Measurements from ENCODE around the gene LAMC2.
A peak's percentile ranks its signal among the peaks of the same experiment; 100 is the strongest.
"Not testable (repeated sequence)": the region's sequence is repeated elsewhere in the genome, so short reads cannot be mapped to it uniquely, and the experiment has no call there.

LAMC2 gene

DNA sequence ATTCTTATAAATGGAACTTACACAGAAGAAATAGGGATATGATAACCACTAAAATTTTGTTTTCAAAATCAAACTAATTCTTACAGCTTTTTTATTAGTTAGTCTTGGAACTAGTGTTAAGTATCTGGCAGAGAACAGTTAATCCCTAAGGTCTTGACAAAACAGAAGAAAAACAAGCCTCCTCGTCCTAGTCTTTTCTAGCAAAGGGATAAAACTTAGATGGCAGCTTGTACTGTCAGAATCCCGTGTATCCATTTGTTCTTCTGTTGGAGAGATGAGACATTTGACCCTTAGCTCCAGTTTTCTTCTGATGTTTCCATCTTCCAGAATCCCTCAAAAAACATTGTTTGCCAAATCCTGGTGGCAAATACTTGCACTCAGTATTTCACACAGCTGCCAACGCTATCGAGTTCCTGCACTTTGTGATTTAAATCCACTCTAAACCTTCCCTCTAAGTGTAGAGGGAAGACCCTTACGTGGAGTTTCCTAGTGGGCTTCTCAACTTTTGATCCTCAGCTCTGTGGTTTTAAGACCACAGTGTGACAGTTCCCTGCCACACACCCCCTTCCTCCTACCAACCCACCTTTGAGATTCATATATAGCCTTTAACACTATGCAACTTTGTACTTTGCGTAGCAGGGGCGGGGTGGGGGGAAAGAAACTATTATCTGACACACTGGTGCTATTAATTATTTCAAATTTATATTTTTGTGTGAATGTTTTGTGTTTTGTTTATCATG, 42.3 kb upstream of the LAMC2 start:
- no peak overlapping the region for H3K4me3 ChIP-seq (ENCODE audit: control insufficient read depth, low read depth, low read length)
- DNase-seq (ENCODE audit: low read depth): no peak
- TF ChIP-seq, protein P1, sequence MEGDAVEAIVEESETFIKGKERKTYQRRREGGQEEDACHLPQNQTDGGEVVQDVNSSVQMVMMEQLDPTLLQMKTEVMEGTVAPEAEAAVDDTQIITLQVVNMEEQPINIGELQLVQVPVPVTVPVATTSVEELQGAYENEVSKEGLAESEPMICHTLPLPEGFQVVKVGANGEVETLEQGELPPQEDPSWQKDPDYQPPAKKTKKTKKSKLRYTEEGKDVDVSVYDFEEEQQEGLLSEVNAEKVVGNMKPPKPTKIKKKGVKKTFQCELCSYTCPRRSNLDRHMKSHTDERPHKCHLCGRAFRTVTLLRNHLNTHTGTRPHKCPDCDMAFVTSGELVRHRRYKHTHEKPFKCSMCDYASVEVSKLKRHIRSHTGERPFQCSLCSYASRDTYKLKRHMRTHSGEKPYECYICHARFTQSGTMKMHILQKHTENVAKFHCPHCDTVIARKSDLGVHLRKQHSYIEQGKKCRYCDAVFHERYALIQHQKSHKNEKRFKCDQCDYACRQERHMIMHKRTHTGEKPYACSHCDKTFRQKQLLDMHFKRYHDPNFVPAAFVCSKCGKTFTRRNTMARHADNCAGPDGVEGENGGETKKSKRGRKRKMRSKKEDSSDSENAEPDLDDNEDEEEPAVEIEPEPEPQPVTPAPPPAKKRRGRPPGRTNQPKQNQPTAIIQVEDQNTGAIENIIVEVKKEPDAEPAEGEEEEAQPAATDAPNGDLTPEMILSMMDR (conservative IDR thresholded peaks at IDR 0.05; ENCODE audit: control insufficient read depth, insufficient read depth, low read depth, low read length): no peak

DNA sequence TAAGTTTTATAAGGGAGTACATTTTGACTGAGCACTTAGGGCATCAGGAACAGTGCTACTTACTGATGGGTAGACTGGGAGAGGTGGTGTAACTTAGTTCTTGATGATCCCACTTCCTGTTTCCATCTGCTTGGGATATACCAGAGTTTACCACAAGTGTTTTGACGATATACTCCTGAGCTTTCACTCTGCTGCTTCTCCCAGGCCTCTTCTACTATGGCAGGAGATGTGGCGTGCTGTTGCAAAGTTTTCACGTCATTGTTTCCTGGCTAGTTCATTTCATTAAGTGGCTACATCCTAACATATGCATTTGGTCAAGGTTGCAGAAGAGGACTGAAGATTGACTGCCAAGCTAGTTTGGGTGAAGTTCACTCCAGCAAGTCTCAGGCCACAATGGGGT, 41.3 kb upstream of the LAMC2 start:
- DNase-seq (ENCODE audit: low read depth): no peak
- TF ChIP-seq, protein P1 (conservative IDR thresholded peaks at IDR 0.05; ENCODE audit: control insufficient read depth, insufficient read depth, low read depth, low read length): no peak
- H3K4me3 ChIP-seq (ENCODE audit: control insufficient read depth, low read depth, low read length): no peak overlapping the region

DNA sequence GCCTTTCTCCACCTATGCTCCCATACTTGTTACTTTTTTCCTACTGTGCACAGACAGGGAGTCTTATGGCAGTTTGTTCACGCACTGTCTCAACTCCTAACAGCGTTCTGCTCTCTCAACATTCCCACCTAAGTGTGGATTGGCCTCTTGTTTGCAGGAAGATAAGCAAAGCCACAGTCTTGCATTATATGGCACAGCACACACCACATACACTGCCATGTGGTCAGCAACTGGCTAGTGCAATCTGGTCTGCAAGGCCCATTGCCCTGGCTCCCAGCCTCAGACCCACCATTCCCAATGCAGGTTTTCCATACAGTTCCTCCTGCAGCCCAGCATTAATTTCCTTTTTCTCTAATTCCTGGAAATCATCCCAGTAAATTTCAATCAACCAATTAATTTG, 38.3 kb upstream of the LAMC2 start:
- TF ChIP-seq, protein P1 (conservative IDR thresholded peaks at IDR 0.05; ENCODE audit: control insufficient read depth, insufficient read depth, low read depth, low read length): no peak
- H3K4me3 ChIP-seq (ENCODE audit: control insufficient read depth, low read depth, low read length): no peak overlapping the region
- DNase-seq (ENCODE audit: low read depth): no peak

DNA sequence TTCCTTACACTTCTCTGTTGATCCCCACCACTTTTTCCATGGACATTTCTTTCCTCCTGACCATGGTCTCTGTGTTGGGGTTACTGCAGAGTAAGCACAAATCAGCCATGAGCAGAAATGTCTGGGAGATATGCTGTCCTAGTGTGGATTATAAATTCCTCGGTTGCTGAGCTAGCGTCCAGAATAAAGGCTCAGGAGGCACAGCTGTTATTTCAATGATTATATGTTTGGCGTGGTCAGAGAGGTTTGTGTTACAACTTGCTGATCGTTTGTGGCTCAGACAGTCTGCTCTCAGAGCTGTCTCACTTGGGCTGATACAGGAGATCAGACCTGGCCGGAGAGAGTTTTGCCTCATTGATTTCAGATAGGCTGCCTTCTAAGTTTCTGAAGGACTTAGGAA, 37.5 kb upstream of the LAMC2 start:
- no peak overlapping the region for H3K4me3 ChIP-seq (ENCODE audit: control insufficient read depth, low read depth, low read length)
- TF ChIP-seq, protein P1 (conservative IDR thresholded peaks at IDR 0.05; ENCODE audit: control insufficient read depth, insufficient read depth, low read depth, low read length): no peak
- peak; percentile 43 for DNase-seq (ENCODE audit: low read depth)

DNA sequence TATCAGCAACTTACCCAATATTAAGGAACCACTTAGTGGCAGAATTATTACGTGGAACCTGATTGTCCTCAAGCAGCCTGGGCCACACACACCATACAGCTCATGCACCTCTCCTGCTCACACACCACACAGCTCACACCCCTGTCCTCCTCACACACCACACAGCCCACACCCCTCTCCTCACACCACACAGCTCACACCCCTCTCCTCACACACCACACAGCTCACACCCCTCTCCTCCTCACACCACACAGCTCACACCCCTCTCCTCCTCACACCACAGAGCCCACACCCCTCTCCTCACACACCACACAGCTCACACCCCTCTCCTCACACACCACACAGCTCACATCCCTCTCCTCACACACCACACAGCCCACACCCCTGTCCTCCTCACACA, 36.8 kb upstream of the LAMC2 start:
- TF ChIP-seq, protein P1 (conservative IDR thresholded peaks at IDR 0.05; ENCODE audit: control insufficient read depth, insufficient read depth, low read depth, low read length): no peak
- DNase-seq (ENCODE audit: low read depth): no peak
- no peak overlapping the region for H3K4me3 ChIP-seq (ENCODE audit: control insufficient read depth, low read depth, low read length)

DNA sequence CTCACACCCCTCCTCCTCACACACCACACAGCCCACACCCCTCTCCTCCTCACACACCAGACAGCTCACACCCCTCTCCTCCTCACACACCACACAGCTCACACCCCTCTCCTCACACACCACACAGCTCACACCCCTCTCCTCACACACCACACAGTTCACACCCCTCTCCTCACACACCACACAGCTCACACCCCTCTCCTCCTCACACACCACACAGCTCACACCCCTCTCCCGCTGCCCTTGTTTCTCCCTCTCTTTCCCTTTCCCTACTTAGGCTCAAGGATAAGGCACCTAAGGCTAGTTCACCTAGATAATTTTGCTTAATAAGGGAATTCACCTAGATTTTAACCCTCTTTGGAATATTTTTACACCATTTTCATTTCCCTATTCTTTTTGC, 36.0 kb upstream of the LAMC2 start:
- DNase-seq (ENCODE audit: low read depth); H3K4me3 ChIP-seq (ENCODE audit: control insufficient read depth, low read depth, low read length): not testable (repeated sequence)

DNA sequence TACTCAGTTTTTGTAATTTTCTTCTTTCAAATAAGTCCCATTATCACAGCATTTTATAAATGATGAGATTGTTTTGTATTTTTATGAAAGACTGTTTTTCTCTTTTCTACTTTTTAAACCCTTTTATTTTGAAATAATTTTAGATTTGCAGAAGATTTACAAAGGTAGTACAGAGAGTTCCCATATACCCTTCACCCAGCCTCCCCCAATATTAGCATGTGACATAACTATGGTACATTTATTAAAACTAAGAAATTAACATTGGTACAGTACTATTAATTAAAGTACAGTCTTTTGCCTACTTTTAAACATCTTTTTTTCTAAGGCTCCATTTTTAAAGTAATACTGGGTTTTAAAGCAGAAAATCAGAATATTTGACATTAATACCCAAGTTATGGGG, 35.6 kb upstream of the LAMC2 start:
- no peak for DNase-seq (ENCODE audit: low read depth)
- H3K4me3 ChIP-seq (ENCODE audit: control insufficient read depth, low read depth, low read length): no peak overlapping the region
- TF ChIP-seq, protein P1 (conservative IDR thresholded peaks at IDR 0.05; ENCODE audit: control insufficient read depth, insufficient read depth, low read depth, low read length): no peak

Data from fibroblast of mammary gland (primary cell).